ENCODE results near the gene PEX14.

Gene PEX14

DNA sequence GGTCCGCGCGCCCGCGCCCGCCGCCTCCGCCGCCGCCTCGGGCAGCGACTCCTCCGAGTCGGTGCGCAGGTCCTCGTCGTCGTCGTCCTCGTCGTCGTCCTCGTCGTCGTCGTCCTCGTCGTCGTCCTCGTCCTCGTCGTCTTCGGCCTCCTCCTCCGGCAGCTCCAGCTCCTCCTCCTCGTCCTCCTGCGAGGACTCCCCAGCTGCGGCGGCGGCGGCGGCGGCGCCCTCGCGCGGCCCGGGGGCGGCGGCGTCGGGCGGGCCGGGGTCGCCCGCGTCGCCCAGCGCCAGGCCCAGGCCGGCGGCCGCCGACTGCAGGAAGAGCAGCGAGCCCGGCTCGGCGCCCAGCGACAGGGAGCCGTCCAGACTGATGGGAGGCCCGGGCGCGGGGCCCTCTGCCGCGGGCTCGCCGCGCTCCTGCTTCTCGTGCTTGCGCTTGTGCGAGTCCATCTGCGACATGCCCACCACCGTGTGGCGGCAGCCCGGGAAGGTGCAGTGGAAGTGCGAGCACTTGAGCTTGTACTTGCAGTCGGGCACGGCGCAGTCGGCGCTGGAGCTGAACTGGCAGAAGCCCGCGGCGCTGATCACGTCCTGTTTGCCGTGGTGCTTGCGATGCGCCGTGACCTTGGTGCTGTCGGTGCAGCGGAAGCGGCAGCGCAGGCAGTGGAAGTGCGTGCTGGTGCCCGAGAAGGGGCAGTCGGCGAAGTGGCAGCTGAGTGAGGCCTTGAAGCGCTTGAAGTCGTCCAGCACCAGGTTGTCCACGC, 164.4 kb downstream of the PEX14 start:
- Histone ChIP-seq H3K36me3 (peaks cover 34% of the 10 kb centered on the region), H3K27ac (no peak overlapping the region), H3K27me3 (peaks cover 57% of the 10 kb centered on the region), H3K4me1 (ENCODE audit: control insufficient read depth in 1 of 2, insufficient read depth in 1 of 2, low read depth in 1 of 2, low read length in 1 of 2) (no peaks in the 10 kb centered on the region), H3K9me3 (no peaks in the 10 kb centered on the region), H3K4me3 (ENCODE audit: low read depth in 1 of 2, low read length in 1 of 2) (no peak overlapping the region)
- TF ChIP-seq, protein P1, sequence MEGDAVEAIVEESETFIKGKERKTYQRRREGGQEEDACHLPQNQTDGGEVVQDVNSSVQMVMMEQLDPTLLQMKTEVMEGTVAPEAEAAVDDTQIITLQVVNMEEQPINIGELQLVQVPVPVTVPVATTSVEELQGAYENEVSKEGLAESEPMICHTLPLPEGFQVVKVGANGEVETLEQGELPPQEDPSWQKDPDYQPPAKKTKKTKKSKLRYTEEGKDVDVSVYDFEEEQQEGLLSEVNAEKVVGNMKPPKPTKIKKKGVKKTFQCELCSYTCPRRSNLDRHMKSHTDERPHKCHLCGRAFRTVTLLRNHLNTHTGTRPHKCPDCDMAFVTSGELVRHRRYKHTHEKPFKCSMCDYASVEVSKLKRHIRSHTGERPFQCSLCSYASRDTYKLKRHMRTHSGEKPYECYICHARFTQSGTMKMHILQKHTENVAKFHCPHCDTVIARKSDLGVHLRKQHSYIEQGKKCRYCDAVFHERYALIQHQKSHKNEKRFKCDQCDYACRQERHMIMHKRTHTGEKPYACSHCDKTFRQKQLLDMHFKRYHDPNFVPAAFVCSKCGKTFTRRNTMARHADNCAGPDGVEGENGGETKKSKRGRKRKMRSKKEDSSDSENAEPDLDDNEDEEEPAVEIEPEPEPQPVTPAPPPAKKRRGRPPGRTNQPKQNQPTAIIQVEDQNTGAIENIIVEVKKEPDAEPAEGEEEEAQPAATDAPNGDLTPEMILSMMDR (IDR thresholded peaks at IDR 0.05): no peak

DNA sequence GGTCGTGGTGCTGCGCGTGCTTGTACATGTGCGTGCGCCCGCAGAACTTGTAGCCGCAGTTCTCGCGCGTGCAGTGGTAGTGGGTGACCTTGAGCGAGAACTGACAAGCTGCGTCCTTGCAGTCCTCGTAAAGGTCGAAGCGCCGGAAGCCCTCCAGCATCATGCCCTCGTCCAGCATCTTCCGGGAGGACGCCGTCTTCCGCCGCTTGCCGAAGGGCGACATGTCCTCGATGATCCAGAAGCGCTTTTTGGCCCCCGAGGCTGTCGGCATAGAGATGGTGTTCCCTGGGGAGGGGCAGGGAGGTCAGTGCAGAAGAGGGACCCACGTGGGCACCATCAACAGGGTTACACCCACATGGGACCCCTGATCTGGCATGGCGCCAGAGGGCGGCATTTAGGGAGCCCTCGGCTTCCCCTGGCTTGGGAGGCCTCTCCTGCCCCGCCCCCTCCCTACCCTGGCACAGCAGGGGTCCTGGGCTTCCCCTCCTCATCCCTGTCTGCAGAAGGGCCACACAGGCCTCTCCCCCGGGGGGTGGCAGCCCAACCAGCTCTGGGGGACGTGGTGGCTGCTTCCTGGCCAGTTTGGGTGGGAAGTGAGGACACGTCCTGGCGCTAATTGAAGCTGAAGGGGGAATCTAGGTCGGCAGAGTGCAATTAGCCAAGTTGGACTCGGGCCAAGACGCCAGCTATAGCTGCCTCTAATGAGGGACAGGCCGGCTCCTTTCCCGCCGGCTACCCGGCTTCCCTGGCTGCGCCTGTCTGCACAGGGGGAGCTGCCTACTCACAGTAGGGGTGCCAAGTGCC, 165.2 kb downstream of the PEX14 start:
- H3K9me3 ChIP-seq: no peaks in the 10 kb centered on the region
- H3K27me3 ChIP-seq: peaks cover 57% of the 10 kb centered on the region
- TF ChIP-seq, protein P1 (IDR thresholded peaks at IDR 0.05): no peak
- H3K4me1 ChIP-seq (ENCODE audit: control insufficient read depth in 1 of 2, insufficient read depth in 1 of 2, low read depth in 1 of 2, low read length in 1 of 2): no peaks in the 10 kb centered on the region
- no peak overlapping the region for H3K4me3 ChIP-seq (ENCODE audit: low read depth in 1 of 2, low read length in 1 of 2)
- H3K27ac ChIP-seq: no peak overlapping the region
- H3K36me3 ChIP-seq: peaks cover 42% of the 10 kb centered on the region

DNA sequence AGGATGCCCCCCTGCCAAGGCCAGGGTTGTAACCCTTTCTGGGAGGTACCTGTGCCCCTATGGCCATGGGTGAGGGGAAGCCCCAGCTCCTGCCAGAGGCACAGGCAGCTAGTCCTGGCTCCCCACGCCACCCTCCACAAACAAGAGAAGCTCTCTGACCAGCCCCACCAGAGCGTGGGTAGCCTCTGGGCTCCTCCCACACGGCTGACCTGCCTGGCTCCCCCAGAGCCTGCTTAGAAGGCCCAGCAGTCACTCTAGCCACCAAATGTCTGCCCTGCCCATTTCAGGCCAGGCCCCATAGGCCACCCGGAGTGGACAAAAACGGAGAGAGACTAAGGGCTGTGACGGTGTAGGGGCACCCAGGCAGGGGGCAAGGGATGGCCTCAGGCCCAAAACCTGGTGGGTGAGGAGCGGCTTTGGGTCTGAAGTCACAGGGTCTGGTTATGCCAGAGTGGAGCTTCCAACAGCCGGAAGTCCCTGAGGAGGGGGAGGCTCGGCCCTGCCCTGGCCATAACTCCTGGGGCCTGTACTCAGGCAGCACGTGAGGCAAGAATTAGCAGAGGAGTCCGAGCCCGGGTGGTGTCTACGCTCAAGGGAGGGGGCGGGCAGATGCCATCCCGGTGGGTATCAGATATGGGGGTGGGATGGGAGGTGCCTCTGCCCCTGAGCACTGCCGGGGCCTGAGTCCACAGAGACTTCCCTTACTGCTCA, 166.2 kb downstream of the PEX14 start:
- H3K9me3 ChIP-seq: no peaks in the 10 kb centered on the region
- no peak overlapping the region for H3K4me3 ChIP-seq (ENCODE audit: low read depth in 1 of 2, low read length in 1 of 2)
- no peak overlapping the region for H3K27ac ChIP-seq
- peaks cover 47% of the 10 kb centered on the region for H3K27me3 ChIP-seq
- TF ChIP-seq, protein P1 (IDR thresholded peaks at IDR 0.05): no peak
- H3K36me3 ChIP-seq: peaks cover 52% of the 10 kb centered on the region
- H3K4me1 ChIP-seq (ENCODE audit: control insufficient read depth in 1 of 2, insufficient read depth in 1 of 2, low read depth in 1 of 2, low read length in 1 of 2): no peaks in the 10 kb centered on the region

DNA sequence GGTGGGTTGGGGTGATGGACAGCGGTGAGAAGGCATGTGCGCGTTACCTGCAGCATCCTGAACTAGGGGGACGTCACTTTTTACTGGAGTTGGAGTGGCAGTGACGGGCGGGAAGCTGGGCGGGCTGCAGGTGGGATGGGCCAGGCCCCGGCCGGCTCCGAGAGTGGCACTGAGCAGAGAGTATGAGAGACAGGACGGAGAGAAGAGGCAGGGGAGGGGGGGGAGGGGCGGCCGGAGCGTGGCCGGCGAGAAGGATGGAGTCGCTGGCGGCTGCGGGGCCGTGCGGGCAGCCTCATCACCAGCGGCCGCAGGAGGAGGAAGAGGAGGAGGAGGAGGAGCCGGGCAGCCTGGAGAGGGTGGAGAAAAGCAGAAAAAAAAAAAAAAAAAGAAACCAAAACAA, 167.2 kb downstream of the PEX14 start:
- Histone ChIP-seq H3K27me3 (peaks cover 37% of the 10 kb centered on the region), H3K4me1 (ENCODE audit: control insufficient read depth in 1 of 2, insufficient read depth in 1 of 2, low read depth in 1 of 2, low read length in 1 of 2) (no peaks in the 10 kb centered on the region), H3K36me3 (peaks cover 62% of the 10 kb centered on the region), H3K9me3 (no peaks in the 10 kb centered on the region), H3K27ac (no peak overlapping the region), H3K4me3 (ENCODE audit: low read depth in 1 of 2, low read length in 1 of 2) (no peak overlapping the region)
- TF ChIP-seq, protein P1 (IDR thresholded peaks at IDR 0.05): no peak

DNA sequence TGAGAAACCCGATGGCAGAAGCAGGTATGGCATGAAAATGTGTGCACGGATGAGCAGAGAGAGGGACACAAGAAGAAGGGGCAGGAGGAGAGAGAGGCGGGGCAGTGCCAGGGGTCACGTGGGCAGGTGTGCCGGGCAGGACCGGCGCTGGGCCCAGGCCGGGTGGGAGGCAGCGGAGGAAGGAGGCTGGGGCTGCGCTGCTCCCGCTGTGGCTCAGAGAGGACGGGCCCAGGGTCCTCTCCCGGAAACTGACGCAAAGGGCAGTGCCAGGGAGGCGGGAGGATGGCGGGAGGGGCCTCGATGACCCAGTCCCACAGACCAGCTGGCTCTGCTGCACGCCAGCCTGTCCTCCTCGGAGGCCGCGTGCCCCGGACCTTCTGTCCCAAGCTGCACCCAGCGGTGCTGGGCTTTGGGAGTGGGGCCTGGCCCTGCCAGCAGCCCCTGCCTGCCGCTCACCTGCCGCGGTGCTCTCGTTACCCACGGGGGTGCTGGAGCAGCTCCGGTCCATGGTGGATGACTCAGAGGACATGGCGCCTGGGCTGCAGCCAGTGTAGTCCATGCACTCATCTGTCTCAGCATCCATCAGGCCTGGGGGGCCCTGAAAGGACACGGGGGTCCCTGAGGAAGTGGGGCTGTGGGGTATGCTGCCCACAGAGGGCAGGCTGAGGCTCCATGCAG, 167.8 kb downstream of the PEX14 start:
- Histone ChIP-seq H3K36me3 (peaks cover 67% of the 10 kb centered on the region), H3K4me1 (ENCODE audit: control insufficient read depth in 1 of 2, insufficient read depth in 1 of 2, low read depth in 1 of 2, low read length in 1 of 2) (no peaks in the 10 kb centered on the region), H3K27me3 (peaks cover 32% of the 10 kb centered on the region), H3K27ac (no peak overlapping the region), H3K9me3 (no peaks in the 10 kb centered on the region), H3K4me3 (ENCODE audit: low read depth in 1 of 2, low read length in 1 of 2) (no peak overlapping the region)
- TF ChIP-seq, protein P1 (IDR thresholded peaks at IDR 0.05): no peak
